Measurements from ENCODE around the gene EID2.

EID2 gene

GRCh38 chr19:39518975-39519374 is 21.0 kb downstream of the EID2 start:
- POLR2A ChIA-PET, result no interaction called here
- no peak for TF ChIP-seq CTCF (IDR thresholded peaks at IDR 0.05; ENCODE audit: insufficient read depth, low read length, missing control alignments)
- no peak overlapping the region for H3K4me3 ChIP-seq (ENCODE audit: low read depth, low read length)
- no peak for DNase-seq (ENCODE audit: low read depth, low spot score)
- CTCF ChIA-PET, result interaction anchor here (0.9 to 2.2 kb wide), 3 partner anchors 11 to 16 kb away, joined by 3 to 8 read pairs (median 3); partner anchors contain the start of gene EID2B

GRCh38 chr19:39518458-39518857 is 21.5 kb downstream of the EID2 start:
- ChIA-PET POLR2A (no interaction called here), CTCF (interaction anchor here (0.9 to 2.2 kb wide), 4 partner anchors 11 to 15 kb away, joined by 3 to 8 read pairs (median 4); partner anchors contain the start of gene EID2B)
- TF ChIP-seq CTCF (IDR thresholded peaks at IDR 0.05; ENCODE audit: insufficient read depth, low read length, missing control alignments), result no peak
- DNase-seq (ENCODE audit: low read depth, low spot score), result no peak
- H3K4me3 ChIP-seq (ENCODE audit: low read depth, low read length), result no peak overlapping the region

GRCh38 chr19:39517432-39517831 is 22.5 kb downstream of the EID2 start:
- ChIA-PET CTCF (interaction anchor here (0.6 to 1.2 kb wide), 2 partner anchors 16 to 124 kb away, joined by 3 to 4 read pairs; partner anchors contain the start of gene EID2B), POLR2A (no interaction called here)
- H3K4me3 ChIP-seq (ENCODE audit: low read depth, low read length), result no peak overlapping the region
- DNase-seq (ENCODE audit: low read depth, low spot score), result no peak
- TF ChIP-seq CTCF (IDR thresholded peaks at IDR 0.05; ENCODE audit: insufficient read depth, low read length, missing control alignments), result no peak

GRCh38 chr19:39516270-39516669 is 23.7 kb downstream of the EID2 start:
- POLR2A ChIA-PET, result no interaction called here
- DNase-seq (ENCODE audit: low read depth, low spot score), result no peak
- no peak overlapping the region for H3K4me3 ChIP-seq (ENCODE audit: low read depth, low read length)
- TF ChIP-seq CTCF (IDR thresholded peaks at IDR 0.05; ENCODE audit: insufficient read depth, low read length, missing control alignments), result no peak
- CTCF ChIA-PET, result interaction anchor here (3.6 kb wide), 1 partner anchor 13 kb away, joined by 15 read pairs; no protein-coding TSS in a partner anchor

GRCh38 chr19:39515551-39516191 is 24.3 kb downstream of the EID2 start:
- no peak for DNase-seq (ENCODE audit: low read depth, low spot score)
- POLR2A ChIA-PET, result no interaction called here
- no peak overlapping the region; the same call in none of the 2 replicates for H3K4me3 ChIP-seq (ENCODE audit: low read depth, low read length)
- CTCF ChIA-PET, result interaction anchor here (1.1 to 7.0 kb wide), 3 partner anchors 13 to 118 kb away, joined by 3 to 28 read pairs (median 15); partner anchors contain the start of gene EID2B
- no peak for TF ChIP-seq CTCF (IDR thresholded peaks at IDR 0.05; ENCODE audit: insufficient read depth, low read length, missing control alignments)

- CTCF ChIA-PET, result interaction anchor here (1.1 to 7.0 kb wide), 3 partner anchors 12 to 117 kb away, joined by 3 to 28 read pairs (median 15); partner anchors contain the start of gene EID2B
- no peak within 1 kb of the TSS; the same call in none of the 2 replicates for H3K4me3 ChIP-seq (ENCODE audit: low read depth, low read length)
- POLR2A ChIA-PET, result no interaction called here
Measured at GRCh38 chr19:39514840-39515550, 25.0 kb downstream of the EID2 start, which contains the start of gene SELENOV. SELENOV (plus strand) TSS chr19:39515139; CDS start chr19:39515213, 74 bp downstream.

More at GRCh38 chr19:39514840-39515550, 25.0 kb downstream of the EID2 start, which contains the start of gene SELENOV:
- no peak for TF ChIP-seq CTCF (IDR thresholded peaks at IDR 0.05; ENCODE audit: insufficient read depth, low read length, missing control alignments)
- no peak for DNase-seq (ENCODE audit: low read depth, low spot score)
